ENCODE data around the gene KIAA0825.

DNA sequence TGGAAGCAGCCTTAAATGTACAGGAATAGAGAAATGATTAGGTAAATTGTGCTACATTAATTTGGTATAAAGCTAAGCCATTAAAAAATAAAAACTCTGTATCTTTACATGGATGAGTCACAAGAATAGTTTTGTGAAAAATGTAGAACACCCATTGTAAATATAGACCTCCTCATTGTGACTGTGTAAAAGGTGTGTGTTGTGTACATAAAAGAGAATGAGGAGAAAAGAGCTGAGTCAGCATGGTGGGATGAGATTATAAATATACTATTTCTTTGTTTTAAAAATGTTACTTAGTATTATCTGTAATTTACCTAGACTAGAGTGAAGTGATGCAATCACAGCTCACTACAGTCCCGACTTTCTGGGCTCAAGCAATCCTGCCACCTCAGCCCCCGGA is 250.5 kb downstream of the KIAA0825 start:
- TF ChIP-seq EZH2 (IDR thresholded peaks at IDR 0.05; ENCODE audit: borderline replicate concordance, low read length) (no peak), CTCF (IDR thresholded peaks at IDR 0.05; ENCODE audit: low read length) (no peak)
